Spleen (tissue), 11 donors: Measurements from ENCODE around the gene TLCD3A. TPM values are rescaled to one million over a fixed set of nuclear protein-coding genes. Genes with fewer than 3 reads are reported as not detected.
A peak's percentile ranks its signal among the peaks of the same experiment; 100 is the strongest.
"Not testable (repeated sequence)": the region's sequence is repeated elsewhere in the genome, so short reads cannot be mapped to it uniquely, and the experiment has no call there.

Source experiments
- DNase-seq: peaks from one replicate; pipeline ENCODE4 v3.0.0-alpha.2; 2020
- H3K27ac ChIP-seq, 8 donors: fragments of 200-600 bp; sonication (generic) in 7 of 8; 1 replicate in 4 of 8; 2 replicates in 4 of 8; pipeline versions ENCODE4 v1.5.0 to v1.8.0; 2016 to 2021; ENCODE audit warnings: inconsistent platforms in 4 of 8, mild to moderate bottlenecking in 4 of 8, moderate library complexity in 1 of 8
- H3K27me3 ChIP-seq, 7 donors: fragments of 200-600 bp; sonication (generic) in 6 of 7; replicated peaks in 1 of 7; 1 replicate in 4 of 7; 2 replicates in 3 of 7; pipeline versions ENCODE4 v1.5.0 to v1.8.0; 2016 to 2021; ENCODE audit warnings: inconsistent platforms in 3 of 7, mild to moderate bottlenecking in 1 of 7
- H3K36me3 ChIP-seq, 6 donors: fragments of 200-600 bp; sonication (generic) in 5 of 6; 1 replicate in 4 of 6; 2 replicates in 2 of 6; pipeline versions ENCODE4 v1.5.0 to v1.8.0; 2016 to 2021; ENCODE audit warnings: inconsistent platforms in 2 of 6
- H3K4me1 ChIP-seq, 6 donors: fragments of 200-600 bp; sonication (generic) in 5 of 6; 1 replicate in 3 of 6; 2 replicates in 3 of 6; pipeline versions ENCODE4 v1.5.0 to v1.8.0; 2016 to 2021; ENCODE audit warnings: inconsistent platforms in 3 of 6
- H3K4me3 ChIP-seq, 8 donors: fragments of 200-600 bp; sonication (generic) in 7 of 8; 1 replicate in 4 of 8; 2 replicates in 4 of 8; pipeline versions ENCODE4 v1.5.0 to v1.8.0; 2016 to 2021; ENCODE audit warnings: inconsistent platforms in 4 of 8, mild to moderate bottlenecking in 4 of 8, moderate library complexity in 2 of 8
- H3K9me3 ChIP-seq, 8 donors: fragments of 200-600 bp; sonication (generic) in 7 of 8; 1 replicate in 4 of 8; 2 replicates in 4 of 8; pipeline versions ENCODE4 v1.5.0 to v1.8.0; 2016 to 2021; ENCODE audit warnings: inconsistent platforms in 4 of 8
- CTCF ChIP-seq, 11 experiments: fragments of 200-600 bp in 7 of 11; fragments of 450-650 bp in 4 of 11; sonication (generic) in 4 of 11; IDR thresholded peaks in 8 of 11; conservative IDR thresholded peaks in 3 of 11; 1 replicate in 7 of 11; 2 replicates in 4 of 11; pipeline versions ENCODE4 v1.4.0 to v1.8.0; 2016 to 2021; ENCODE audit warnings: antibody characterized with exemption in 11 of 11, inconsistent platforms in 4 of 11, mild to moderate bottlenecking in 1 of 11
- POLR2A ChIP-seq, 3 donors: fragments of 450-650 bp; IDR thresholded peaks; one replicate each; pipeline ENCODE4 v1.5.1; 2017; ENCODE audit warnings: antibody characterized with exemption in 3 of 3, mild to moderate bottlenecking in 1 of 3
- POLR2AphosphoS5 ChIP-seq, 3 donors: sonication (generic); formaldehyde crosslinking; IDR thresholded peaks; one replicate each; pipeline ENCODE4 v1.5.1; 2017; ENCODE audit warnings: antibody characterized with exemption in 3 of 3
- WGBS, 5 donors: extraction: QIAGEN DNeasy Blood & Tissue Kit in 3 of 5; methylation state at CpG; one replicate each; pipeline versions ENCODE4 v1.1.5 to v1.1.7; 2013 to 2018; 5-methylcytosine and 5-hydroxymethylcytosine counted together
- intact Hi-C: fragments of 100-400 bp; cut with DNase I; formaldehyde crosslinking; loops from one replicate; pipeline ENCODE4 v1.15.0; 2023; ENCODE audit warnings: low total_unique reads
- polyA plus RNA-seq, 3 donors: library from polyadenylated mRNA; stranded (reverse); fragments of 200-250 nt; gene quantifications; one replicate each; pipeline ENCODE4 v1.2.1, GENCODE V29; 2013
- total RNA-seq, 7 donors: library from RNA; depleted of rRNA in 3 of 7; stranded (reverse); fragments of >200 nt in 3 of 7; fragmentation: NEBNext Ultra II Directional in 4 of 7; extraction: Animal tissue kit (Norgen Biotek cat#: 25700) in 4 of 7; gene quantifications; one replicate each; pipeline versions ENCODE4 v1.1.0 to v1.2.1, GENCODE V29; 2016 to 2021
- donor health status: healthy with polysubstance abuse.
- donor health status: DM: no; HTN: no; CAD: no; lungs with moderate emphysema.
- donor health status: DM: no; HTN: no; CAD: no.
- donor health status: Bipolar disorder and iron deficiency.
- donor health status: healthy.
- donor health status: DM: no; HTN: no; CAD: no.
- donor health status: DM: yes; HTN: yes; CAD: no.

Gene TLCD3A
- total and polyA plus RNA-seq, 10 donors: 0.96 to 5.8 (median 4.0) TPM

GRCh38 chr17:746783-747629 lies 14.6 kb downstream of the TLCD3A start:
- no peak overlapping the region for H3K4me3 ChIP-seq
- WGBS, 5 donors: 87 to 93% (median 89%) methylated on average over 6 to 38 of the region's 38 CpGs
- DNase-seq: no peak
- intact Hi-C loops: no loop called here
- H3K27ac ChIP-seq: no peak overlapping the region
- peaks cover 11 to 24% (median 19%) of the 10 kb centered on the region in 6 donors for H3K4me1 ChIP-seq
- peaks cover 0 to 65% (median 52%) of the 10 kb centered on the region in 6 donors for H3K36me3 ChIP-seq
- H3K27me3 ChIP-seq: no peaks in the 10 kb centered on the region
- no peaks in the 10 kb centered on the region for H3K9me3 ChIP-seq
- TF ChIP-seq POLR2AphosphoS5 (IDR thresholded peaks at IDR 0.05) (peak in 1 of 3 donors; percentile 24), CTCF (IDR thresholded peaks at IDR 0.05 in 8 of 11, conservative IDR thresholded peaks at IDR 0.05 in 3 of 11) (no peak)

- H3K27ac ChIP-seq, H3K27me3 ChIP-seq, intact Hi-C loops, H3K4me3 ChIP-seq, DNase-seq, H3K9me3 ChIP-seq: not testable (repeated sequence)
- H3K4me1 ChIP-seq: peaks cover 11 to 31% (median 24%) of the 10 kb centered on the region in 6 donors
- 93 to 100% (median 97%) methylated on average over 4 of the region's 4 CpGs for WGBS, 5 donors
- H3K36me3 ChIP-seq: peaks cover 0 to 49% (median 42%) of the 10 kb centered on the region in 6 donors
Measured at GRCh38 chr17:748604-749003, 16.2 kb downstream of the TLCD3A start.

GRCh38 chr17:749359-749758 lies 17.0 kb downstream of the TLCD3A start:
- H3K4me3 ChIP-seq, H3K27me3 ChIP-seq, H3K9me3 ChIP-seq, intact Hi-C loops, H3K27ac ChIP-seq: not testable (repeated sequence)
- peaks cover 0 to 41% (median 36%) of the 10 kb centered on the region in 6 donors for H3K36me3 ChIP-seq
- DNase-seq: peak; percentile 8
- peaks cover 11 to 31% (median 24%) of the 10 kb centered on the region in 6 donors for H3K4me1 ChIP-seq
- 79 to 90% (median 85%) methylated on average over 6 to 7 of the region's 7 CpGs for WGBS, 5 donors

- TF ChIP-seq POLR2A (IDR thresholded peaks at IDR 0.05): no peak
- TF ChIP-seq CTCF (IDR thresholded peaks at IDR 0.05 in 8 of 11, conservative IDR thresholded peaks at IDR 0.05 in 3 of 11): no peak
- Histone ChIP-seq H3K4me1 (peaks cover 11 to 31% (median 24%) of the 10 kb centered on the region in 6 donors), H3K36me3 (peaks cover 0 to 30% (median 25%) of the 10 kb centered on the region in 6 donors), H3K9me3 (no peaks in the 10 kb centered on the region), H3K27ac (no peak overlapping the region), H3K4me3 (peak overlapping the region in 4 of 8 donors; percentile 83 to 97 (median 92)), H3K27me3 (no peaks in the 10 kb centered on the region)
- peak; percentile 42 for DNase-seq
- WGBS, 5 donors: 72 to 86% (median 81%) methylated on average over 8 of the region's 8 CpGs
- intact Hi-C loops: no loop called here
Measured at GRCh38 chr17:750431-751037, 18.1 kb downstream of the TLCD3A start.
